VCaP (cell line): Measurements from ENCODE around the gene OBI1.

ENCODE experiments used
- H3K27ac ChIP-seq: fragments of 450-650 bp; 2 replicates; pipeline ENCODE4 v1.5.1; 2017
- TF ChIP-seq, protein P1 (sequence below): fragments of 450-650 bp; conservative IDR thresholded peaks from 2 replicates; pipeline ENCODE4 v1.5.1; 2017; ENCODE audit warnings: mild to moderate bottlenecking, moderate library complexity

Gene OBI1

DNA sequence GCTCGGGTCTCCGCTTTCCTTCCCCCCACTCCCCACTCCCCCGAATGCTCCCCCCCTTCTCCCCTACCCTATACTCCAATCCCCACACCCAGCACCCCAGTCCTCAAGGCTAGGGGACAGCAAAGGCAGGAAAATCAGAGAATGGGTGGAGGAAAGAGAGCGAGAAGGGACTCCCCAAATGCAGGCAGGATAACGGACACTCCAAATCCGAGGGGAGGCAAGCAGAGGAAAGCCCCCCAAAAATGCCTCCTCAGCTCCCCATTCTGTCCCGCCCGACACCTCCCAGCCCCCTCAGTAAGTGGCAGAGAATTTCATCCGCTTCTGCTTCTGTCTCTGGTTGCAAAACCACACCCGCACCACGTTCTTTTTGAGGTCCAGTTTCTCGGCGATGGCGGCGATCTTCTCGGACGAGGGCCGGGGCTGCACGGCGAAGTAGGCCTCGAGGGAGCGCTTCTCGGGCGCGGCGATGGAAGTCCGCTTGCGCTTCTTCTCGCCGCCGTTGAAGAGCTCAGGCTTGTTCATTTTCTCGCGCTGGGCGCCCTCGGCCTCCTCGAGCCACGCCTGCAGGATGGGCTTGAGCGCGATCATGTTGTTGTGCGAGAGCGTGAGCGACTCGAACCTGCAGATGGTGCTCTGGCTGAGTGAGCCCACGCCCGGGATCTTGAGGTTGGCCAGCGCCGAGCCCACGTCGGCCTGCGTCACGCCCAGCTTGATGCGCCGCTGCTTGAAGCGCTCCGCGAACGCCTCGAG lies 57.7 kb downstream of the OBI1 start:
- TF ChIP-seq, protein P1, sequence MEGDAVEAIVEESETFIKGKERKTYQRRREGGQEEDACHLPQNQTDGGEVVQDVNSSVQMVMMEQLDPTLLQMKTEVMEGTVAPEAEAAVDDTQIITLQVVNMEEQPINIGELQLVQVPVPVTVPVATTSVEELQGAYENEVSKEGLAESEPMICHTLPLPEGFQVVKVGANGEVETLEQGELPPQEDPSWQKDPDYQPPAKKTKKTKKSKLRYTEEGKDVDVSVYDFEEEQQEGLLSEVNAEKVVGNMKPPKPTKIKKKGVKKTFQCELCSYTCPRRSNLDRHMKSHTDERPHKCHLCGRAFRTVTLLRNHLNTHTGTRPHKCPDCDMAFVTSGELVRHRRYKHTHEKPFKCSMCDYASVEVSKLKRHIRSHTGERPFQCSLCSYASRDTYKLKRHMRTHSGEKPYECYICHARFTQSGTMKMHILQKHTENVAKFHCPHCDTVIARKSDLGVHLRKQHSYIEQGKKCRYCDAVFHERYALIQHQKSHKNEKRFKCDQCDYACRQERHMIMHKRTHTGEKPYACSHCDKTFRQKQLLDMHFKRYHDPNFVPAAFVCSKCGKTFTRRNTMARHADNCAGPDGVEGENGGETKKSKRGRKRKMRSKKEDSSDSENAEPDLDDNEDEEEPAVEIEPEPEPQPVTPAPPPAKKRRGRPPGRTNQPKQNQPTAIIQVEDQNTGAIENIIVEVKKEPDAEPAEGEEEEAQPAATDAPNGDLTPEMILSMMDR: no peak
- no peak overlapping the region for H3K27ac ChIP-seq

DNA sequence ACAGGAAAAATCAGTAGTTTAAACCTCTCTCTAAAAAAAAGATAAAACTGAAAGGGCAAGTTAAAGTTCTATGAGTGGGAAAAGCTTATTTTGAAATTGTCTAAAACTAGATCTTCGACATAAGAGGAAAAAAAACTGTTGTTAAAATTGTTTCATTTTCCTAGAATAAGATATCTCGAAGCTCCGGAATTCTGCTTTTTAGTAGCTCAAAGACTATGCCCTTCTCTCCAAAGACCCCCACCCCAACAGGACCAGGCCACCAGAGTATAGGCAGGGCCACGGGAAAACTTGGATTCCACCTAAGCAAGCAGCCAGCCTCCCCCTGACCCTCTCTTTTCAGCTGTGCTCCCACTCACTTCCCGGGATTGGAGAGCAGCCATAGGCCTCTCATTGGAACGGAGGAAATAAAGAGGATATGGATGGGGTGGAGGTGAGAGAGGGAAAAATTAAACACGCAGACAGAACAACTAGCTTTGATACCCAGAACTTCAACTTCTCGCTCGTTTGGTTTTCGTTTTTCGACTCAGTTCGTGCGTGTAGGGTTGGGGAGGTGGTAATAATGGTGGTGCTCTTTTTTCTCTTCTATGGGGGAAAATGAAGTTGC lies 58.6 kb downstream of the OBI1 start:
- TF ChIP-seq, protein P1: no peak

GRCh38 chr13:78599645-78600279 lies 59.2 kb downstream of the OBI1 start:
- no peak overlapping the region for H3K27ac ChIP-seq
- TF ChIP-seq, protein P1: no peak

More for the DNA sequence above, 58.6 kb downstream of the OBI1 start:
- no peak overlapping the region for H3K27ac ChIP-seq

DNA sequence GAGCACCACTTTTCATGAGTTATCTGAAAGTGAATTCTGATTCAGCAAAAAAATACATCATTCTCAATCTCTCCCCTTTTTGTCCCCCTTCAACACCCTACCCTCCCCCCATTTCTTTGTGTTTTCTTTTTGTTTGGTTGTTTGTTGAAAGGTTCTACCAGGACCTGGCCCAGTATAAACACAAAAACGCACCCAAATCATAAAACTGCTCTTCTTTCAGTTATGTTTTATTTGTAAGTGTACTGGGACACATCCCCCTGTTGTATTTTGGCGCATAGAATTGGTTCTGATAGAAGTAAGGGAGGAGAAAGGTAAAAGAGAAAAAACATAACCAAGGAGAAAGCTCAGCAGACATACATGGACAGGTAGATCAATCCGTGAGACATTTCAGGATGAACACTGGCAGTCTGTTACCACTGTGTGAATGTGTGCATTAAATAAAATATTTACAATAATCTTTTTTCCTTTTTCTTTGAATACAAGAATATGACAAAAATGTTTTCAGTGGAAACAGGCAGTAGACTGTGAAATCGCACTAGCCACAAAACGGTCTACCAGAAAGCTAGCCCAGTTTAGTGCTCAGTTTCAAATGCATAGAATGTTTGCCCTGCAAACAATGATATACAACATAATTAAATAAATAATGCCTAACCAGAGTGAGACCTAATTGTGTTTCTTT lies 59.9 kb downstream of the OBI1 start:
- no peak overlapping the region for H3K27ac ChIP-seq
- TF ChIP-seq, protein P1: no peak

- no peak overlapping the region for H3K27ac ChIP-seq
- TF ChIP-seq, protein P1: no peak
These were observed 60.7 kb downstream of the OBI1 start for GRCh38 chr13:78598116-78598781.

- TF ChIP-seq, protein P1: no peak
- H3K27ac ChIP-seq: no peak overlapping the region
These were observed 61.4 kb downstream of the OBI1 start for GRCh38 chr13:78597602-78597932.
